HepG2 (cell line): ENCODE data around the gene TRIM23. TPM values are rescaled to one million over a fixed set of nuclear protein-coding genes. Genes with fewer than 3 reads are reported as not detected.
A peak's percentile ranks its signal among the peaks of the same experiment; 100 is the strongest.

Source experiments
- BORCS8-MEF2B ChIP-seq: sonication (generic); formaldehyde crosslinking; IDR thresholded peaks from 2 replicates; pipeline ENCODE4 v1.8.0; 2022; ENCODE audit warnings: mild to moderate bottlenecking, missing genetic modification reagents
- FOSL2 ChIP-seq: sonication (generic); formaldehyde crosslinking; IDR thresholded peaks from 2 replicates; pipeline ENCODE4 v1.4.0; 2020; ENCODE audit warnings: missing genetic modification reagents
- GABPB1 ChIP-seq: IDR thresholded peaks from 2 replicates; pipeline ENCODE4 v1.6.1; 2016; ENCODE audit warnings: mild to moderate bottlenecking, missing genetic modification reagents, moderate library complexity, missing compliant biosample characterization
- GATAD1 ChIP-seq: IDR thresholded peaks from 2 replicates; pipeline ENCODE4 v1.6.1; 2016; ENCODE audit warnings: missing genetic modification reagents, missing compliant biosample characterization
- KDM4B ChIP-seq: sonication (generic); formaldehyde crosslinking; IDR thresholded peaks from 2 replicates; pipeline ENCODE4 v1.4.0; 2020; ENCODE audit warnings: missing genetic modification reagents
- MED1 ChIP-seq: sonication (generic); formaldehyde crosslinking; IDR thresholded peaks from 2 replicates; pipeline ENCODE4 v1.4.0; 2020; ENCODE audit warnings: missing genetic modification reagents
- MLLT10 ChIP-seq: sonication (generic); formaldehyde crosslinking; IDR thresholded peaks from 2 replicates; pipeline ENCODE4 v1.4.0; 2020; ENCODE audit warnings: missing genetic modification reagents
- NFYC ChIP-seq: IDR thresholded peaks from 2 replicates; pipeline ENCODE4 v1.6.1; 2016; ENCODE audit warnings: missing genetic modification reagents, missing compliant biosample characterization
- RARG ChIP-seq: sonication (generic); formaldehyde crosslinking; IDR thresholded peaks from 2 replicates; pipeline ENCODE4 v1.4.0; 2020; ENCODE audit warnings: low read depth, mild to moderate bottlenecking, missing genetic modification reagents
- RXRA ChIP-seq: sonication (generic); formaldehyde crosslinking; IDR thresholded peaks from 2 replicates; pipeline ENCODE4 v1.5.1; 2020; ENCODE audit warnings: missing genetic modification reagents
- SIN3A ChIP-seq: IDR thresholded peaks from 2 replicates; pipeline ENCODE4 v1.6.1; 2011; ENCODE audit warnings: low read depth, mild to moderate bottlenecking, control low read depth, low read length, borderline replicate concordance
- SKI ChIP-seq: fragments of 450-650 bp; IDR thresholded peaks from one replicate; pipeline ENCODE4 v1.6.1; 2018; ENCODE audit warnings: mild to moderate bottlenecking; ENCODE audit not compliant: partially characterized antibody
- SPEN ChIP-seq: sonication (generic); formaldehyde crosslinking; IDR thresholded peaks from 2 replicates; pipeline ENCODE4 v1.5.1; 2020; ENCODE audit warnings: low read depth, mild to moderate bottlenecking, missing genetic modification reagents
- TEAD3 ChIP-seq: optimal IDR thresholded peaks from 2 replicates; pipeline ENCODE3; 2016; ENCODE audit warnings: borderline replicate concordance
- XRCC5 ChIP-seq: fragments of 200-400 bp; formaldehyde crosslinking; optimal IDR thresholded peaks from 2 replicates; pipeline ENCODE3; 2017; ENCODE audit warnings: mild to moderate bottlenecking, low read length
- ZBTB14 ChIP-seq: sonication (generic); formaldehyde crosslinking; IDR thresholded peaks from 2 replicates; pipeline ENCODE4 v1.4.0; 2020; ENCODE audit warnings: missing genetic modification reagents
- ZNF10 ChIP-seq: sonication (generic); formaldehyde crosslinking; IDR thresholded peaks from 2 replicates; pipeline ENCODE4 v1.4.0; 2020; ENCODE audit warnings: mild to moderate bottlenecking, low read depth, missing genetic modification reagents, borderline replicate concordance
- ZNF558 ChIP-seq: sonication (generic); formaldehyde crosslinking; IDR thresholded peaks from 2 replicates; pipeline ENCODE4 v1.9.0; 2022; ENCODE audit warnings: mild to moderate bottlenecking, missing genetic modification reagents, borderline replicate concordance
- ZNF564 ChIP-seq: sonication (generic); formaldehyde crosslinking; IDR thresholded peaks from 2 replicates; pipeline ENCODE4 v1.8.1; 2023; ENCODE audit warnings: mild to moderate bottlenecking, missing genetic modification reagents
- ZNF607 ChIP-seq: sonication (generic); formaldehyde crosslinking; IDR thresholded peaks from 2 replicates; pipeline ENCODE4 v1.5.1; 2020; ENCODE audit warnings: missing genetic modification reagents, mild to moderate bottlenecking, borderline replicate concordance
- ZNF691 ChIP-seq: sonication (generic); formaldehyde crosslinking; IDR thresholded peaks from 2 replicates; pipeline ENCODE4 v1.4.0; 2020; ENCODE audit warnings: missing genetic modification reagents, low read depth, mild to moderate bottlenecking, borderline replicate concordance
- ZNF780A ChIP-seq: sonication (generic); formaldehyde crosslinking; IDR thresholded peaks from 2 replicates; pipeline ENCODE4 v1.8.0; 2022; ENCODE audit warnings: mild to moderate bottlenecking, missing genetic modification reagents, moderate library complexity
- polyA plus RNA-seq, 8 experiments: library from polyadenylated mRNA; depleted of rRNA in 3 of 8; stranded (reverse) in 7 of 8; unstranded in 1 of 8; fragments of >200 nt; fragmentation: Illumina TruSeq in 4 of 8; extraction: Trizol in 4 of 8; gene quantifications; 2 replicates each; pipeline versions ENCODE4 v1.2.1 to v1.2.3, GENCODE V29; 2011 to 2016; ENCODE audit warnings: low read depth in 4 of 8, missing spikeins in 1 of 8, mixed read lengths in 1 of 8; ENCODE audit not compliant: insufficient read depth in 1 of 8
- total RNA-seq, 5 experiments: library from RNA; depleted of rRNA; stranded (reverse); fragments of >200 nt; fragmentation: Illumina TruSeq; extraction: Trizol; gene quantifications; 2 replicates each; pipeline ENCODE4 v1.2.3, GENCODE V29; 2016; ENCODE audit warnings: low read depth in 1 of 5
- TF ChIP-seq, protein P1 (sequence below): sonication (generic); formaldehyde crosslinking; IDR thresholded peaks from 2 replicates; pipeline ENCODE4 v1.5.1; 2020; ENCODE audit warnings: mild to moderate bottlenecking, missing genetic modification reagents, moderate library complexity
- TF ChIP-seq, protein P2 (sequence below): sonication (generic); formaldehyde crosslinking; IDR thresholded peaks from 2 replicates; pipeline ENCODE4 v1.8.1; 2023; ENCODE audit warnings: mild to moderate bottlenecking, moderate library complexity, missing genetic modification reagents

Gene TRIM23
- total and polyA plus RNA-seq, 2 of the 13 experiments (the other 11 are each of a cell fraction or from before 2014, with no cell fraction given): 4.6 to 11.4 TPM

GRCh38 chr5:65624025-65624570 is at the start of gene TRIM23 (continued):
- TF ChIP-seq, protein P1, sequence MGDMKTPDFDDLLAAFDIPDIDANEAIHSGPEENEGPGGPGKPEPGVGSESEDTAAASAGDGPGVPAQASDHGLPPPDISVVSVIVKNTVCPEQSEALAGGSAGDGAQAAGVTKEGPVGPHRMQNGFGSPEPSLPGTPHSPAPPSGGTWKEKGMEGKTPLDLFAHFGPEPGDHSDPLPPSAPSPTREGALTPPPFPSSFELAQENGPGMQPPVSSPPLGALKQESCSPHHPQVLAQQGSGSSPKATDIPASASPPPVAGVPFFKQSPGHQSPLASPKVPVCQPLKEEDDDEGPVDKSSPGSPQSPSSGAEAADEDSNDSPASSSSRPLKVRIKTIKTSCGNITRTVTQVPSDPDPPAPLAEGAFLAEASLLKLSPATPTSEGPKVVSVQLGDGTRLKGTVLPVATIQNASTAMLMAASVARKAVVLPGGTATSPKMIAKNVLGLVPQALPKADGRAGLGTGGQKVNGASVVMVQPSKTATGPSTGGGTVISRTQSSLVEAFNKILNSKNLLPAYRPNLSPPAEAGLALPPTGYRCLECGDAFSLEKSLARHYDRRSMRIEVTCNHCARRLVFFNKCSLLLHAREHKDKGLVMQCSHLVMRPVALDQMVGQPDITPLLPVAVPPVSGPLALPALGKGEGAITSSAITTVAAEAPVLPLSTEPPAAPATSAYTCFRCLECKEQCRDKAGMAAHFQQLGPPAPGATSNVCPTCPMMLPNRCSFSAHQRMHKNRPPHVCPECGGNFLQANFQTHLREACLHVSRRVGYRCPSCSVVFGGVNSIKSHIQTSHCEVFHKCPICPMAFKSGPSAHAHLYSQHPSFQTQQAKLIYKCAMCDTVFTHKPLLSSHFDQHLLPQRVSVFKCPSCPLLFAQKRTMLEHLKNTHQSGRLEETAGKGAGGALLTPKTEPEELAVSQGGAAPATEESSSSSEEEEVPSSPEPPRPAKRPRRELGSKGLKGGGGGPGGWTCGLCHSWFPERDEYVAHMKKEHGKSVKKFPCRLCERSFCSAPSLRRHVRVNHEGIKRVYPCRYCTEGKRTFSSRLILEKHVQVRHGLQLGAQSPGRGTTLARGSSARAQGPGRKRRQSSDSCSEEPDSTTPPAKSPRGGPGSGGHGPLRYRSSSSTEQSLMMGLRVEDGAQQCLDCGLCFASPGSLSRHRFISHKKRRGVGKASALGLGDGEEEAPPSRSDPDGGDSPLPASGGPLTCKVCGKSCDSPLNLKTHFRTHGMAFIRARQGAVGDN (CRISPR knock-in tag): peak; percentile 96
- TF ChIP-seq ZNF564 (CRISPR knock-in tag): no peak
- 0 out of 2 replicates have a peak, but pooled peaks have one; percentile 3 for TF ChIP-seq ZBTB14 (CRISPR knock-in tag)
- TF ChIP-seq RXRA: peak; percentile 61
- TF ChIP-seq NFYC (CRISPR knock-in tag): 0 out of 2 replicates have a peak, but pooled peaks have one; percentile 11
- no peak for TF ChIP-seq MLLT10 (CRISPR knock-in tag)
- no peak for TF ChIP-seq ZNF10 (CRISPR knock-in tag)
- TF ChIP-seq SPEN (CRISPR knock-in tag): peak; percentile 70; the same call in 1 of the 2 replicates
- TF ChIP-seq MED1 (CRISPR knock-in tag): peak; percentile 32; the same call in 1 of the 2 replicates
- TF ChIP-seq GABPB1: peak; percentile 36; the same call in 1 of the 2 replicates
- TF ChIP-seq ZNF691 (CRISPR knock-in tag): no peak; the same call in 1 of the 2 replicates
- TF ChIP-seq SKI: peak; percentile 17
- peak; percentile 52 for TF ChIP-seq XRCC5
- TF ChIP-seq GATAD1 (CRISPR knock-in tag): peak; percentile 82
- TF ChIP-seq BORCS8-MEF2B (CRISPR knock-in tag): 0 out of 2 replicates have a peak, but pooled peaks have one; percentile 55
- TF ChIP-seq FOSL2 (CRISPR knock-in tag): 0 out of 2 replicates have a peak, but pooled peaks have one; percentile 16
- no peak for TF ChIP-seq ZNF780A (CRISPR knock-in tag)
- TF ChIP-seq, protein P2, sequence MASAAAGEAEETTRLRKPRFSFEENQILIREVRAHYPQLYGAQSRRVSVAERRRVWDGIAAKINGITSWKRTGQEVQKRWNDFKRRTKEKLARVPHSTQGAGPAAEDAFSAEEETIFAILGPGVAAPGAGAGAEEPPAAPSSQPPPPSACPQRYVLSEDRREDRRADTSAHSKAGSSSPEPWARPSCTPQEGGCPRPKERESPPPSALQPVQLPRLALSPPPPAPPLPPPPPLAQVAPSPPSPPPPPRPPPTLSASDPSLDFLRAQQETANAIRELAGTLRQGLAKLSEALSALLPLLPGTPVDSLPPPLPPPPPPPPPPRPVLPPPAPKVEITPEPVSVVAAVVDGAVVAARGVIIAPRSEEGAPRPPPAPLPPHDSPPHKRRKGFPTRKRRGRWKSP (CRISPR knock-in tag): peak; percentile 13; the same call in 1 of the 2 replicates
- TF ChIP-seq RARG: no peak
- 0 out of 2 replicates have a peak, but pooled peaks have one; percentile 45 for TF ChIP-seq ZNF558 (CRISPR knock-in tag)
- no peak for TF ChIP-seq TEAD3
- peak; percentile 28; the same call in 1 of the 2 replicates for TF ChIP-seq ZNF607 (CRISPR knock-in tag)
- TF ChIP-seq SIN3A: peak; percentile 70; the same call in 1 of the 2 replicates
- TF ChIP-seq KDM4B (CRISPR knock-in tag): no peak
